Measurements from ENCODE around the gene ARID1A.

The ARID1A gene

GRCh38 chr1:26728645-26729044 is 32.8 kb downstream of the ARID1A start:
- DNase-seq, result no peak

DNA sequence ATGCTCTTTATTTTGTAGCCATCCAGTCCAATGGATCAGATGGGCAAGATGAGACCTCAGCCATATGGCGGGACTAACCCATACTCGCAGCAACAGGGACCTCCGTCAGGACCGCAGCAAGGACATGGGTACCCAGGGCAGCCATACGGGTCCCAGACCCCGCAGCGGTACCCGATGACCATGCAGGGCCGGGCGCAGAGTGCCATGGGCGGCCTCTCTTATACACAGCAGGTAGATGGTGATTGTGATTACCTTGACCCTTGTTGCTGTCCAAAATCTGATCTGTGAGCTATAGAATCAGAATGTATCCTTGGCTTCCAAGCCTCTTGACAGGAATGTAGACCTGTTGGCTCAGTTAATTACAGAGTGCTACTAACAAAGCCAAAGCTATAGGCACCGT is 33.8 kb downstream of the ARID1A start:
- no peak for DNase-seq

DNA sequence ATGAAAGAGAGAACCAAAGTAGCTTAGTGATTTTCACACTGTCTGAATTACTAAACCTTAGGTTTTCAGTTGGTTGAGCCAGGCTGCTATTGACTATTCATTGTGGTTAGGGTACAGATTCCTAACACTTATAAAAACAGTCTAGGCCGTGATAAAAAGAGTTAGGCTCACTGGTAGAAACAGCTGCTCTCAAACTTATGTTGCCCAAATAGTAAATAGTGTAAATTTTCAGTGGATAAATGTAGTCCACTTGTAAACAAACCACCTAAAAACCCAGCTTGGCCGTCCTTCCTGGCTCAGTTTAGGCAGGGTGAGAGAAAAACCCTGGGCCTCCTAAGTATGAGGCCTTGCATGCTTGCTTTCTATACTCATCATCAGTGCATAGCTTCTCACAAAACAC is 34.9 kb downstream of the ARID1A start:
- DNase-seq, result no peak

DNA sequence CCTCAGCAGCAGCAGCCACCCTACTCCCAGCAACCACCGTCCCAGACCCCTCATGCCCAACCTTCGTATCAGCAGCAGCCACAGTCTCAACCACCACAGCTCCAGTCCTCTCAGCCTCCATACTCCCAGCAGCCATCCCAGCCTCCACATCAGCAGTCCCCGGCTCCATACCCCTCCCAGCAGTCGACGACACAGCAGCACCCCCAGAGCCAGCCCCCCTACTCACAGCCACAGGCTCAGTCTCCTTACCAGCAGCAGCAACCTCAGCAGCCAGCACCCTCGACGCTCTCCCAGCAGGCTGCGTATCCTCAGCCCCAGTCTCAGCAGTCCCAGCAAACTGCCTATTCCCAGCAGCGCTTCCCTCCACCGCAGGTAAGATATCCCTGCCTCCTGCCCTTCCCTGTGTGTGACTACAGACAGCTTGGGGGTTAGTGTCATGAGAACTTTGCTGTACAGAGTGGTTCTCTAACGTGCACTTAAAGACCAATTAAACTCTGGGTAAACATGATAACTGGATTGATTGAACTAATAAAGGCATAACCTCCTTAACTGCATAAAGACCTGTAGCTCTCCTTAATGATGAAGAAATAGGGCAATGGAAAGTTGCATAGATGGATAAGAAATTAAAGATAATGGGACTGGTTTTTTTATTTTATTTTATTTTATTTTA is 35.6 kb downstream of the ARID1A start:
- DNase-seq, result no peak

GRCh38 chr1:26733392-26733791 is 37.6 kb downstream of the ARID1A start:
- DNase-seq, result no peak

- no peak for DNase-seq
Measured at GRCh38 chr1:26733982-26734381, 38.2 kb downstream of the ARID1A start.

DNA sequence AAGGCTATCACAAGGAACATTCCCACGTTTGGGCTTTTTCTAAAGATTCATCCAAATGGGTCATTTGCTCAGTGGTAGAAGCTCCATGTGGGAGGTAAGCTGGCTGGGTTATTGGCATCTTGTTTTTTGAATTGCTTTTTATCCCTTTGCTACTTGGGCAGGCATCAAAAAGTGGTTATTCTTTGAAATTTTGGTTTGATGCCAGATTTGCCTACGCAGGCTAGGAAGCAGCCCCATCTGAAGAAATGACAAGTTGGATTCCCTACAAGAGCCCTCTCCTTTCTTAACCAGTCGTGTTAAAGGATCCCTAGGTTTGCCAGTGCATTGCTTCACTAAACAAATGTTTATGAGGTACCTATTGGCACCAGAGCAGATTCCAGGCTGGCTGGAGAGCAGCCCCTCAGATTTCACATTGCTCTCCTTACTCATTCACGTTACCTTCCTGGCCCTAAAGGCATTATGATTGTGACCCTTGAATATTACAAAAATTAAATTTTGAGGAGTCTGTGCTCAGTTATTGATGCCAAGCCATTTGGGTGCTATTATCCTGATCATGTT is 38.8 kb downstream of the ARID1A start:
- DNase-seq, result no peak

- no peak for DNase-seq
Measured at GRCh38 chr1:26739329-26739914, 43.6 kb downstream of the ARID1A start.

- no peak for DNase-seq
Measured at GRCh38 chr1:26740023-26740634, 44.3 kb downstream of the ARID1A start.

GRCh38 chr1:26740952-26741351 is 45.1 kb downstream of the ARID1A start:
- DNase-seq, result no peak

GRCh38 chr1:26743426-26744059 is 47.7 kb downstream of the ARID1A start:
- no peak for DNase-seq

- DNase-seq, result peak; percentile 76
Measured at GRCh38 chr1:26744075-26744959, 48.5 kb downstream of the ARID1A start.

DNA sequence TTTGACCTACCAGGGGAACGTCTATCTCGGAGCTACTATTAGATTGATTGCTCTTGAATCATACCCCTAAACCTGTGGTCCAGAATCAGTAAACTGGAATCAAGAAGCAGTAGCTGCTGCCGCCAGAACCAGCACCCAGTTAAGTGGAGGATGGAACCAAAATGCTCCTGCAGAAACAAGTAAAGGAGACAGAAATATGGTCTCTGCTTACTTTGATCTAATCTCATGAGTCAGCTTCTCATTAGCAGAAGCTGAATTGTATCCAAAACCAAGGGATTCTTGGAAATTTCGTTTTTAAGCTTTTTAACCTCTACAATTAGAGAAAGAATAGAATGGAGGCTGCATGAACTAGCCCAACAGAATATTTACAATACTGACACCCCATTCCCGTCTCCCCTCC is 49.4 kb downstream of the ARID1A start:
- no peak for DNase-seq

DNA sequence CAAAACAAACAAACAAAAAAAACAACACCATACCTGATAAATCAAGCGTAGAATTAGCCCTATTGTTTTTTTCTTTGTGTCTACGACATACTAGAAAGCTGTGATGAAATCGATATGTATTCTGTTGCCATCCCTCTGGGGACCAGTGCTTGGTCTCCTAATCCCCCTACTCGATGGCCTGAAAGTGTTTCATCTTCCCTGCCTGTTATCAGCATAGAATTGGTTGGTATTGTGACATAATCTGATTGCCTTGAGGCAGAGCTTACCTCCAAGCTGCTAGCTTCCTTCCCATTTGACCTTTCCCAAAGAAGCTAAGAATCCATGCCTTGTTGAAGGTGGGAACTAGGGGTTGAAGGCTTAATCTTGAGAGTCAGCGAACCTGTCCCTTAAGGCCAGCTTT is 51.2 kb downstream of the ARID1A start:
- no peak for DNase-seq

DNA sequence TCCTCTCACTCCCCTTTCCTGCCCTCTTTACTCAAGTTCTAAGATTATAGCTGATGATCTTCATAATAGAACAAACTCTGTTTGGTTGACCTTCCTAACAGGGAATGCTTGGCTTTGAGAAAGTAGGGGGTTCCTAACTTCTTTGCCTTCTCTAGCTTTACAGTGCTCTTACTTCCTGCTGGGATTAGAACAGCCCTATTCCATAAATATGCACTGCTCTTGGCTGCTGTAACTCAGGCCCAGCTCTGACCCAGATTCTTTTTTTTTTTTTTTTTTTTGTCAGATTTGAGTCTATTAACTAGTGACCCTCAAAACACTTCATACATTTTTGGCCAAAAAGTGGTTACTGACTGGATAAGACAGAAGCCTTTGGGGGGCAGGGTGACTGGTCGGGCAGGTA is 52.5 kb downstream of the ARID1A start:
- no peak for DNase-seq

- DNase-seq, result no peak
Measured at GRCh38 chr1:26749458-26749857, 53.6 kb downstream of the ARID1A start.

GRCh38 chr1:26750428-26750827 is 54.6 kb downstream of the ARID1A start:
- no peak for DNase-seq

GRCh38 chr1:26752519-26752918 is 56.7 kb downstream of the ARID1A start:
- no peak for DNase-seq

DNA sequence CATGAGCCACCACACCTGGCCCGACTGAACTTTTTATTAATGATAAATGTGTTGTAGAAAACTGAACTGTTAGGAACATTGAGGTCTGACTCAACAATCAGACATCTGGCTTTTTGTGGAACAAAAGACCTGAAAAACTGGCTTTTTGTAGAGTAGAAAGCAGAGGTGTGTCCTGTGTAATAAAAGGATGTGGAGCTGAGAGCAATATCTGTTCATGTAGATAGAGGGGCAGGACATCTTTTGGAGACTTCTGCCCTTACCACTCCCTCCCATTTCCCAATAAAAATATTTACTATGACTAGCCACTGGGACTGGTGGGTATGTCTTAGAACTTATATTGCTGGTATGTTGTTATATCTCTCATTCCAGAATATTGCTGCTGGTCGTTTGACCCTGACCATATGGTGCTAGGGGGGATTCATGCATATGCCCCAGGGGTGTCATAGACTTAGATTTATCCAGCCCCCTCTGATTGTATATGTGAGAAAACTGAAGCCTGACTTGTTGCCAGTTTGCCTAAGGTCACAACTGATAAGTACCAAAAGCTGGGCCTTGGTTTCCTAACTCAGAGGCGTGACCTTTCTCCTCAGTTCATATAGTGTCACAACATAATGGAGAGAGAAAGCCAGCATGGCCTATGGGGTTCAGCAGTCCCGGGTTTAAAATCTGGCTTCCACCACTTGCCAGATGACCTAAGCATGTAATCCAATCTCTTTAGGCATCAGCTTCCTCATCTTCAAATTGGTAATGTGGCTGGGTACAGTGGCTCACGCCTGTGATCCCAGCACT is 58.5 kb downstream of the ARID1A start:
- DNase-seq, result no peak

- no peak for DNase-seq
Measured at GRCh38 chr1:26758358-26758757, 62.5 kb downstream of the ARID1A start.

- no peak for DNase-seq
Measured at GRCh38 chr1:26759531-26759930, 63.7 kb downstream of the ARID1A start.

DNA sequence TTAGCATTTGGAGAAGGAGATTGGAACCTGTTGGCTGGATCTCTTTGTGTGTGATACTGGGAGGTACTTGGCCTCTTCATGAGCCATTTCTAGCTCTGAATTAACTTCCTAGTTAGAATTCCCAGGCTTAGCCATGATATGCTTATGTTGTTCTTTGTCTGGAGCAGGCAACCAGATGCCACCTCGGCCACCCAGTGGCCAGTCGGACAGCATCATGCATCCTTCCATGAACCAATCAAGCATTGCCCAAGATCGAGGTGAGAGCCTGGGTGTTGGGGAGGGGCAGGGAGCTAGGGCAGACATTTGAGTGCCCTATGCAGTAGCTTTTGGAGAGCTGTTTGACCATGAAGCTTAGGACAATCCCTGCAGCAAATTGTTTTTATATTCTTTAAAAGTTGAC is 65.4 kb downstream of the ARID1A start:
- no peak for DNase-seq
